Body of pancreas (tissue), 4 donors: ENCODE results near the gene PITPNC1. TPM values are rescaled to one million over a fixed set of nuclear protein-coding genes. Genes with fewer than 3 reads are reported as not detected.

Experiments
- ATAC-seq: fragments of 150-250 bp; one replicate; pipeline ENCODE4 v1.9.1; 2016
- DNase-seq, 4 donors: peaks; one replicate each; pipeline ENCODE4 v3.0.0-alpha.2; 2019
- H3K27ac ChIP-seq, 4 donors: fragments of 200-600 bp; sonication (generic); 1 replicate in 3 of 4; 2 replicates in 1 of 4; pipeline versions ENCODE4 v1.5.1 to v1.6.1; 2016 to 2019; ENCODE audit warnings: mild to moderate bottlenecking in 1 of 4, mixed read lengths in 1 of 4, moderate library complexity in 1 of 4
- H3K27me3 ChIP-seq, 2 donors: fragments of 200-600 bp; sonication (generic); one replicate each; pipeline ENCODE4 v1.6.0; 2016; ENCODE audit warnings: mild to moderate bottlenecking in 1 of 2
- H3K36me3 ChIP-seq, 2 donors: fragments of 200-600 bp; sonication (generic); replicated peaks in 1 of 2; 2 replicates each; pipeline ENCODE4 v1.5.1; 2016; ENCODE audit warnings: low read depth in 2 of 2; ENCODE audit not compliant: insufficient read depth in 1 of 2
- H3K4me1 ChIP-seq: fragments of 200-600 bp; sonication (generic); one replicate; pipeline ENCODE4 v1.6.0; 2016
- H3K4me3 ChIP-seq, 2 donors: fragments of 200-600 bp; sonication (generic); 1 replicate in 1 of 2; 2 replicates in 1 of 2; pipeline ENCODE4 v1.5.1; 2016 to 2019
- H3K9me3 ChIP-seq, 3 donors: fragments of 200-600 bp; sonication (generic); 1 replicate in 2 of 3; 2 replicates in 1 of 3; pipeline ENCODE4 v1.5.1; 2016
- POLR2A ChIP-seq, 3 donors: fragments of 450-650 bp; IDR thresholded peaks; one replicate each; pipeline ENCODE4 v1.6.1; 2016; ENCODE audit warnings: antibody characterized with exemption in 3 of 3, mild to moderate bottlenecking in 2 of 3
- WGBS, 2 donors: methylation state at CpG; one replicate each; pipeline ENCODE4 v1.1.5; 2017; 5-methylcytosine and 5-hydroxymethylcytosine counted together
- intact Hi-C: fragments of 100-400 bp; cut with DNase I; formaldehyde crosslinking; loops from one replicate; pipeline ENCODE4 v1.15.1; 2023
- total RNA-seq, 2 donors: library from RNA; depleted of rRNA; stranded (reverse); fragments of >200 nt; gene quantifications; one replicate each; pipeline ENCODE4 v1.1.0, GENCODE V29; 2016
- TF ChIP-seq, protein P1 (sequence below), 7 experiments: fragments of 450-650 bp in 4 of 7; fragments of 200-600 bp in 3 of 7; sonication (generic) in 3 of 7; IDR thresholded peaks; one replicate each; pipeline ENCODE4 v1.5.1; 2016 to 2019; ENCODE audit warnings: antibody characterized with exemption in 7 of 7

PITPNC1 gene
- total RNA-seq, 2 donors from 2014 or later: 11.9 to 17.5 TPM

DNA sequence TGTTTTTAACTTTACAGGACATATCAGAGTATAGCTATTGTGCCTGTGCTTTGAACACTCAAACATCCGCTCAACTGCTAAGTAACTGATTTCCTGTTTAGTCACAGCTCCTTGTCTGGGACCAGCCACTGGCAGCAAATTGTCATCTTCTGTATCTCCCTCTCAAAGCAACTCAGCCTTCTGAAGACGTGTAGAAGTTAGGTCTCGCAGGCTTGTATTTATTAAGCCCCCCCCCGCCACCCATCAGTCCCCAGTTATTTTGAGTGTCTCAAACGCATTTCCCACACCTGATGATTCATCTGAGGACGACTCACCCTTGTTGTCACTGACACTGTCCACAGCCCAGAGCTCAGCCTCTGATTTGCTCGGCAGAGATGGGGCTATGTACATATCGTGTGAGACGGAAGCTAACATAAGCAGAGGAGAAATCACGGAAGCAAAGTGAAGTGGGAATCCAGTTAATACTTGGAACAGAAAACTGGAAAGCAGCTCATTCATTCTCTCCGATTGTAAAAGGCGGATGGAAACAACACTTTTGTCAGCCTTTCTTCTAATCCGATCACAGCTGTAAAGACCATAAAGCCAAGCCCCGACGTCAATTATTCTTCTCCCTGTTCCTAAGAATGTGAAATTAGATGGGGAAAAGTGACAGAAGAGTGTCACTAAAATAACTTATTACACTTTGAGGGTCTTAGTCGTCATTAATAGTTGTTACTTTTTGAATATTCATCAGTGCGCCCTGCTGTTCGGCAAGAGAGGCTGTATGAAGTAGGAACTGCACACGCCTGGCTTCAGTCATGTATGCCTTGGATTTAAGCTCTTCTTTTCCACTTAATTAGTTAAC is 64.2 kb downstream of the PITPNC1 start:
- Histone ChIP-seq H3K27ac (peak overlapping the region in 1 of 4 donors; percentile 35), H3K4me1 (peaks cover 19% of the 10 kb centered on the region), H3K27me3 (no peaks in the 10 kb centered on the region), H3K9me3 (no peaks in the 10 kb centered on the region), H3K4me3 (no peak overlapping the region), H3K36me3 (no peaks in the 10 kb centered on the region)
- intact Hi-C loops: no loop called here
- DNase-seq: peak in 2 of 4 donors; percentile 5 to 33
- WGBS, 2 donors: 72 to 77% methylated on average over 19 of the region's 19 CpGs
- TF ChIP-seq, protein P1, sequence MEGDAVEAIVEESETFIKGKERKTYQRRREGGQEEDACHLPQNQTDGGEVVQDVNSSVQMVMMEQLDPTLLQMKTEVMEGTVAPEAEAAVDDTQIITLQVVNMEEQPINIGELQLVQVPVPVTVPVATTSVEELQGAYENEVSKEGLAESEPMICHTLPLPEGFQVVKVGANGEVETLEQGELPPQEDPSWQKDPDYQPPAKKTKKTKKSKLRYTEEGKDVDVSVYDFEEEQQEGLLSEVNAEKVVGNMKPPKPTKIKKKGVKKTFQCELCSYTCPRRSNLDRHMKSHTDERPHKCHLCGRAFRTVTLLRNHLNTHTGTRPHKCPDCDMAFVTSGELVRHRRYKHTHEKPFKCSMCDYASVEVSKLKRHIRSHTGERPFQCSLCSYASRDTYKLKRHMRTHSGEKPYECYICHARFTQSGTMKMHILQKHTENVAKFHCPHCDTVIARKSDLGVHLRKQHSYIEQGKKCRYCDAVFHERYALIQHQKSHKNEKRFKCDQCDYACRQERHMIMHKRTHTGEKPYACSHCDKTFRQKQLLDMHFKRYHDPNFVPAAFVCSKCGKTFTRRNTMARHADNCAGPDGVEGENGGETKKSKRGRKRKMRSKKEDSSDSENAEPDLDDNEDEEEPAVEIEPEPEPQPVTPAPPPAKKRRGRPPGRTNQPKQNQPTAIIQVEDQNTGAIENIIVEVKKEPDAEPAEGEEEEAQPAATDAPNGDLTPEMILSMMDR (IDR thresholded peaks at IDR 0.05): no peak
- peak in 2 of 3 donors; percentile 10 to 22 for TF ChIP-seq POLR2A (IDR thresholded peaks at IDR 0.05)
- ATAC-seq: no peak

DNA sequence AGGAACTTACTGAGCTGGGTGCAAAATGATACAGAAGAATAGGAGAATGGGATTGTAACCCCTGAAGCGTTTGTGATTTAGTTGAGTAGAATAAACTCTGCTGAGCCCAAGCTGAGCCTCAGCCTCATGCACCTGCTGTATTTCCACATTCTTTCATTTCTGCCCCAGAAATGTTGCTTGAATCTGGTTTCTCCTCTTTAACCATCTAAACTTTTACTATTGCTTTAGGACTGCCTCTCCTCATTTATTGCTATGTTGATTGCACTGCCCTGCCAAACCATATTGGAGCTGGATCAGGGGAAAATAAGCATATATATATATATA is 64.8 kb downstream of the PITPNC1 start:
- ATAC-seq (no peak), DNase-seq (no peak)
- Histone ChIP-seq H3K27me3 (no peaks in the 10 kb centered on the region), H3K36me3 (no peaks in the 10 kb centered on the region), H3K4me1 (peaks cover 19% of the 10 kb centered on the region), H3K4me3 (no peak overlapping the region), H3K9me3 (no peaks in the 10 kb centered on the region), H3K27ac (peak overlapping the region in 1 of 4 donors; percentile 35)
- WGBS, 2 donors: 76 to 93% methylated on average over 1 of the region's 1 CpG
- intact Hi-C loops: no loop called here
- TF ChIP-seq, protein P1 (IDR thresholded peaks at IDR 0.05): no peak
- no peak for TF ChIP-seq POLR2A (IDR thresholded peaks at IDR 0.05)

DNA sequence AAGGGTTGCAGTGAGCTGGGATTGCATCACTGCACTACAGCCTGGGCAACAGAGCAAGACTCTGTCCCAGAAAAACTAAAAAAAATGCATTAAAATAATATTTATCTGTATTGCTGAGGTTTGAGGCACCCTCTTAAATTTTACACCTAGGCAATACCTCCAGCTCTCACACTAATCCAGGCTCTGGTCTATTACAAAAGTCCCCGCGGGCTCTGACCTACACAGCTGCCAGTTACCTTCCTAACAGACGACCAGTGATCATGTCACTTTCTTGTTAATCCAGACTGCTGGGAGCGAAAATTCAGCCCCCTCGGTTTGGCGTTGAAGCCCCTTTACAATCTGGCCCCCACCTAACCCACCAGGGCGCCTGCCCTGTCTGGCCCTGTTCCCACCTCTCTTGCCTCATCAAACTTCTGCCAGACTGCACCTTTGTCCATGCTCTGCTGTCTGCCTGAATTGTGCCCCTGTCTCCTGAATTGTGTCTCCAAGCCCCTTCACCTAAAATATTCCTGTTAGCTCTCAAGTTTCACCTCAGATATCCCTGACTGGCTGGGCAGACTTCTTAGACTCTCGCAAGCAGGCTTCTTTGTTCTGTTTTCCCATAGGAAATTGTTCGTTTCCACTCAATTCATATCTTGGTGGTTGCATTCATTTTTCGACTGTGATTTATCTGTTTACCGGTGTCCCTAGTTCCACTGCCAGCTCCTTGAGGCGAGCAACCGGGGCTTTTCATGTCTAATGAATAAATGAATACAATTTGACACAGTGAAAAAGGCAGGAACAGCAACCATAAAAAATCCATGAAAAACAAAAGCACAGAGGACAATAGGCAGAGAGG is 65.9 kb downstream of the PITPNC1 start:
- H3K4me3 ChIP-seq: no peak overlapping the region
- no peak for ATAC-seq
- H3K9me3 ChIP-seq: no peaks in the 10 kb centered on the region
- no peak for DNase-seq
- H3K27ac ChIP-seq: peak overlapping the region in 2 of 4 donors; percentile 18 to 47
- H3K36me3 ChIP-seq: no peaks in the 10 kb centered on the region
- H3K4me1 ChIP-seq: peaks cover 14% of the 10 kb centered on the region
- no peaks in the 10 kb centered on the region for H3K27me3 ChIP-seq
- intact Hi-C loops: no loop called here
- WGBS, 2 donors: 56 to 62% methylated on average over 13 of the region's 13 CpGs
- no peak for TF ChIP-seq POLR2A (IDR thresholded peaks at IDR 0.05)
- TF ChIP-seq, protein P1 (IDR thresholded peaks at IDR 0.05): no peak

DNA sequence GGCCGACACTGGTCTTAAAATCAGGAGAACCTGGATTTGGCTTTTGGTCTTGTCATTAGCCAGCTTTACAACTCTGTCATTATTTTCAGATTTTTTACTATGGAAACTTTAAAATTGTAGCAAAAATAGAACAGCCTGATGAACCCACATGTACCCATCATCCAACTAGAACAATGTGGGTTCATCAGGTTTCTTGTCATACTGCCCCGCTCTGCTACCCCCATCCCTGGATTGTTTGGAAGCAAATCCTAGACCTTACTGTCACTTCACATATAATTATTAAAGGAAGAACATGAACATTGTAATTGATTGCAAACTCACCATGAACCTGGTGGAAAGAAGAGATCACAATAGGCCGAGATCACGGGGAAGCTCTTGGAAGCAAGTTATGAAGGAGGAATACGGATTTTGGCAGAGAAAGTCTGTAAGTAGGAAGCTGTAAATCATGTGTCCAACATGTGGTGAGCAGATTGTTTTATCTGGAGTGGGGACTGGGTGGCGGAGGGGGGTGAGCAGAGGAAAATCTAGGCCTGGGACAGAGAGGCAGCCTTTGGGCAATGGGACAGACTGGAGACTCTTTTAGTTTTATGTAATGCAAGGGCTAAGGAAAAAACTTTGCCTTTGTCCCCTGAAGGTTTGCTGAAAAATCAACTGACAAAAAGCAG is 67.0 kb downstream of the PITPNC1 start:
- no peaks in the 10 kb centered on the region for H3K36me3 ChIP-seq
- peaks cover 3% of the 10 kb centered on the region for H3K4me1 ChIP-seq
- 68 to 74% methylated on average over 6 of the region's 6 CpGs for WGBS, 2 donors
- no peak for DNase-seq
- no peaks in the 10 kb centered on the region for H3K27me3 ChIP-seq
- no peak overlapping the region for H3K4me3 ChIP-seq
- H3K27ac ChIP-seq: peak overlapping the region in 2 of 4 donors; percentile 3 to 31
- no peak for ATAC-seq
- intact Hi-C loops: no loop called here
- TF ChIP-seq, protein P1 (IDR thresholded peaks at IDR 0.05): no peak
- no peak for TF ChIP-seq POLR2A (IDR thresholded peaks at IDR 0.05)
- H3K9me3 ChIP-seq: no peaks in the 10 kb centered on the region
